Measurements from ENCODE around the gene FBXO5.
"Not testable (repeated sequence)": the region's sequence is repeated elsewhere in the genome, so short reads cannot be mapped to it uniquely, and the experiment has no call there.

Gene FBXO5

DNA sequence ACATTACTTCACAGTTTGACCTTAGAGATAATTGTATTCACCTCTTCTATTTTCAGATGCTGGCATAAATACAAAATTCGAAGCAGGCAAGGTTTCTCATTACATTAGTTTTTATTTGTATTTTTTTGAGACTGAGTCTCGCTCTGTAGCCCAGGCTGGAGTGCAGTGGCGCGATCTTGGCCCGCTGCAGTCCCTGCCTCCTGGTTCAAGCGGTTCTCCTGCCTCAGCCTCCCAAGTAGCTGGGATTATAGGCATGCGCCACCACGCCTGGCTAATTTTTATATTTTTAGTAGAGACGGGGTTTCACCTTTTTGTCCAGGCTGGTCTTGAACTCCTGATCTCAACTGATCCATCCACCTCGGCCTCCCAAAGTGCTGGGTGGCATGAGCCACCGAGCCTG is 2.5 kb upstream of the FBXO5 start:
- DNase-seq = not testable (repeated sequence)

- no peak for DNase-seq
Measured at GRCh38 chr6:152984513-152984872, 1.7 kb upstream of the FBXO5 start.

DNA sequence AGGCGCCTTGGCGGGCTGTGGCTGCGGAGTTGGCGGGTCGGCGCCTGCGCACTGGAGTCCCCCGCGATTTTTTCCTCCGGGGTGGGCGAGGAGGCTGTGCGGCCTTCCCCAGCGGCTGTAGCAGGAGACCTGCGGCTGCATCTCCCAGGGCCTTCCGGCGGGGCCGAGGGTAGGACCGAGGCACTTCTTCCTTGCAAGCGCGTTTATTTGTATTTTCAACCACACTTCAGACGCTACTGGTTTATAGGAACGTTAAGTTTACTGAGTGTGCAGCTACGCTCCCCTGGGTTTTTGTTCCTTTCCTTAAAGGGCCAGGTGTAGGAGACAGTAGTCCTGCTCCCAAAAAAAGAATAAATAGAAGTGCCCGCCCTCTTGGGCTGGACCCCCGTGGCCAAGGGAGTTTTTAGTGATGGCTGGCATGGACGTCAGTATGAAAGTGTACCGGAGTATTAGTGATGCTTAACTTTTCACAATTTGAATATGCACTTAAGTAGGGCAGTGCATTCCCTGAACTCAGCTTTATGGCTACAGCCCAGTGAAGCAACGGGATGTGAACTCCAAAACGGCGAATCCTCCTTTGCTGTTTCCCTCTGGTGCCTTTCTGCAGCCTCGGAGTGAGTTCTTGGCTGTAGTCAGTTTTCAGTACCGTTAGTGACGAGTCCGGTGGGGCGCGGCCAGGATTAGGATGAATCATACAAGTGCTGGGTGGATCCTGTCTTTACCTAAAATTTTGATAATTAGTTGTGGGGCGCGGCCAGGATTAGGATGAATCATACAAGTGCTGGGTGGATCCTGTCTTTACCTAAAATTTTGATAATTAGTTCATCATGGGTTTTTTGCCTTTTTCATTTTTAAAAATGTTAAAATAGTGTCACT is 1.0 kb upstream of the FBXO5 start:
- DNase-seq = peak; percentile 21

- no peak for DNase-seq
Measured at GRCh38 chr6:152981989-152982903, 595 bp downstream of the FBXO5 start.

- DNase-seq = no peak
Measured at GRCh38 chr6:152981219-152981618, 1.6 kb downstream of the FBXO5 start.

DNA sequence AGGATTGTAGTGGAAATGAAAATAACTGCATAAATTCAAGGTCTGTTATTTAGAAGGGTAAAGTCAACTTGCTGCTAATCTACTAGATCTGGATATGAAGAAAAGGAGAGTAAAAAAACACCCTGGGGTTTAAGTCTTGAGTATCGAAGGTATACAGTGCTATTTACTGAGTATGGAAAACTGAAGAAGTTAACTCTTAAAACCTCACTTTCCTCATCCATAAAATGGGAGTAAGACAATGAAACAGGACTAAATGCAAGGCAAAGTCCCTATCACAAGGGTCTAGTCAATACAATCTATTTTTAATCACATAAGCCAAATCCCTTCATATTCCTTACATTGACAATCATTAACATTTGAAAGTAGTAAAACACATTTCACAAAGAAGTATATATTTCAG is 2.2 kb downstream of the FBXO5 start:
- DNase-seq = no peak

DNA sequence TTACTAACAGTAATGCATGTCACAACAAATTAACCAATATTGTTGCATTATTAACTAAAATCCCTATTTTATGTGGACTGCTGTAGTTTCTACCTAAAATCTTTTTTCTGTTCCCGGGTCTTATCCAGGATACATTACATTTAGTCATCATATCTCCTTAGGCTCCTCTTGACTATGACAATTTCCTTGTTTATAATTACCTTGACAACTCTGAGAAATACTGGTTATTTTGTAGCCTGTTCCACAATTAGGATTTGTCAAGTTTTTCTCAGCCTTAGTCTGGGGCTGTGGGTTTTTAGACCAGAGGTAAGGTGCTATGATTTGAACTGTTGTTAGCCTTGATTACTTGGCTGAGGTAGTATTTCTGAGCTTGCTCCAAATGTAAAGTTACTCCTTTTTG is 3.7 kb downstream of the FBXO5 start:
- DNase-seq = no peak

GRCh38 chr6:152978058-152978457 is 4.8 kb downstream of the FBXO5 start:
- DNase-seq = no peak

GRCh38 chr6:152977556-152977955 is 5.3 kb downstream of the FBXO5 start:
- no peak for DNase-seq

DNA sequence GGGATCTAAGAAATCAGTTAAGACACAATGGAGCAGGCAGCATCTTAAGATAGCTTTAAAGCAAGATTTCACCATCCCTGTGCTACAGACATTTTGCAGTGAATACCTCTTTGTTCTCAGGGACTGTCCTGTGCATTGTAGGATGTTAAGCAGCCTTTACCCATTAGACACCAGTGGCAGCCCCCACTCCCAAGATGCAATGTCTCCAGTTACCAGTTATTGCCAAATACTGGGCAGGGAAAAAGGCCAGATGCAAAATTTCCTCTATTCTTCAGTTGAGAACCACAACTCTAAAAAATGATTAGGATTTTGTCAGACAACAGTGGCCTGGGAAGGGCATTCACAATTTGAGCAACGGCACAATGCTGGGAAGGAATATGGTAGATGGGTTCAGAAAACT is 6.1 kb downstream of the FBXO5 start:
- no peak for DNase-seq

DNA sequence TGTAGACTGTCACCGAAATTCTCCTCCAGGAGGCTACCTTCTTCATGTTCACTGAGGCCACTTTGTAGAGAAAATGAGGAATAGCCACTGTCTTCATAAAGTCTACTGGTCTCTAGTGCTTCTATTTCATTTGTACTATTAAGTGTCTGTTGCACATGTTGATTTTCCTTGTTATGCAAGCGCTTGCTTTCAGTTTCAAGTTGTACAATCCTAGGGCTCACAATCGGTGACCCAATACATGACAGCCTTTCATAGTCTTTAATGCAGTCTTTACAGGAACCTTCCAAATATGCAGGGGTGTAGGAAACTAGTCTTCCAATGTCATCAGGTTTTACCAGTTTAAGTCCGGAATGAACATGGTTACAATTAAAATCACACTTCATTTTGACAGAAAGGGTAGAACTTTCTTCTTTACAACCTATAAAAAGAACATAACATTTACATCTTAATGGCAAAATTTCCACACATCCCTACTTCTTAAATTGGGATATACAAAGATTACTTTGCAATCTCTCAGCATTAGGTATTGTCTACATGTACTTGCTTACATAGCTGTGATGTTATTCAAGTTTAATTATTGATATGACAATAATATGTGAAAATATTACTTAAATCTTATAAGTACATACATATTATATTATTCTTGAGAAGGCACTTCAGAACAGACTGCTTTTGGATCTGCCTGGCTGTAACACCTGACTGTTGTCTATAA is 7.5 kb downstream of the FBXO5 start:
- DNase-seq = no peak

DNA sequence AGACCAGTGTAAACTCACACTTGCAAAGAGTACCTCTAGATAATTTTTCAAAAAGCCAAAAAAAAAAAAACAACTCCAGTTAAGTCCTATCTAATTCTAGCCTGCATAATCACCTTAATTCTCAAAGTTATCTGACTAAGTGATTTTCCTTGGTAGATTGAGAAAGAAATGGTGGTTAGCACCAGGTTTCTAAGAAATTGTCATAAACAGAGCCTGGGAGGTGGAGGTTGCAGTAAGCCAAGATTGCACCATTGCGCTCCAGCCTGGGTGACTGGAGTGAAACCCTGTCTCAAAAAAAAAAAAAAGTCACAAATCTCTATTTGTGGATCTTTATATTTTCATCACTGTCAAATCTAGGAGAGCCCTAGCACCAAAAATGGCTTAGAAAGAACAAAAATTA is 8.9 kb downstream of the FBXO5 start:
- DNase-seq = no peak

- DNase-seq = no peak
Measured at GRCh38 chr6:152969688-152970418, 13.0 kb downstream of the FBXO5 start.

DNA sequence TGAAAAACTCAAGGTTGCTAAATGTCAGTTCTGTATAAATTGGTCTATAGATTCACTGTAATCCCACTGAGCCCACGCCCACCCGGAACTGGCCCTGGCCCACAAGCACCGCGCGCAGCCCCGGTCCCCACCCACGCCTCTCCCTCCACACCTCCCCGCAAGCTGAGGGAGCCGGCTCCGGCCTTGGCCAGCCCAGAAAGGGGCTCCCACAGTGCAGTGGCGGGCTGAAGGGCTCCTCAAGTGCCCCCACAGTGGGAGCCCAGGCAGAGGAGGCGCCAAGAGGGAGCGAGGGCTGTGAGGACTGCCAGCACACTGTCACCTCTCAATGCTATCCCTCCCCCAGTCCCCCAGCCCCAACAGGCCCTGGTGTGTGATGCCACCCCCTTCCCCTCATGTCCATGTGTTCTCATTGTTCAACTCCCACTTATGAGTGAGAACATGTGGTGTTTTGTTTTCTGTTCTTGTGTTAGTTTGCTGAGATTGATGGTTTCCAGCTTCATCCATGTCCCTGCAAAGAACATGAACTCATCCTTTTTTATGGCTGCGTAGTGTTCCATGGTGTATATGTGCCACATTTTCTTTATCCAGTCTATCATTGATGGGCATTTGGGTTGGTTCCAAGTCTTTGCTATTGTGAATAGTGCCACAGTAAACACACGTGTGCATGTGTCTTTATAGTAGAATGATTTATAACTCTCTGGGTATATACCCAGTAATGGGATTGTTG is 16.5 kb downstream of the FBXO5 start:
- DNase-seq = not testable (repeated sequence)

GRCh38 chr6:152959333-152959732 is 23.5 kb downstream of the FBXO5 start:
- DNase-seq = no peak

DNA sequence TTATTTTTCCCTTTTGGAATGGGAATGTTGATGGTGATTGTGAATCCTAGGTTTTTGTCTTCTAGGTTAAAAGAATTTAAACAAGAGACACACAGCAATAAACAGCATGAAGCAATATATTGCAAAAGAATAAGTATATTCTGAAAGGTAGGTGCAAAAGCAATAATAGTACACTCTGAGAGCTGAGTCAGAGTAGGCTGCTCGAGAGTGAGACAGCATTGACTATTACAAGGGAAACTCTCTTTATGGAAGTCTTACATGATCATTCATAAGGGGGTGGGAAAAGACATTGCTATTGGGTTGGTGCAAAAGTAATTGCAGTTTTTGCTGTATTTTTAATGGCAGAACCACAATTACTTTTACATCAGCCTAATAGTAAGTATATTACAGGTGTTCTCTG is 25.0 kb downstream of the FBXO5 start:
- DNase-seq = no peak

GRCh38 chr6:152954443-152954842 is 28.4 kb downstream of the FBXO5 start:
- DNase-seq = no peak

- DNase-seq = no peak
Measured at GRCh38 chr6:152952866-152953509, 29.9 kb downstream of the FBXO5 start.

- no peak for DNase-seq
Measured at GRCh38 chr6:152952045-152952444, 30.8 kb downstream of the FBXO5 start.

DNA sequence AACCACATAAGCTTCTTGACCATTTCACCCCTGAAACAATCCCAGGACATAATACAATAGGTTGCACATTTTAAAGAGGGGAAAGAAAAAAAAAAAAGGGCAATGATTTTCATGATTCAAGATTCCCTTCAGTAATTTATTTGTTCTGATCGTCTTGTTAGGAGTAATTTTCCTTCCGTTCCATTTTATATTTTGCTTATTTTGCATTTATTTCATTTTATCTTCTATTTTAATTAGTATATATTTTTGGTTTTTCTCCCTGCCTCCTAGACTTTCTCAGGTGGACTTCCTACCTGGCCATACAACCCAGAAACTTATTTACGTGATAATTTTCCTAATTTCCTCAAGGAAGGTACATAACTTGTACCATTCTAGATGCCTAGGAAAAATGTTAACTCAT is 32.6 kb downstream of the FBXO5 start:
- DNase-seq = no peak

DNA sequence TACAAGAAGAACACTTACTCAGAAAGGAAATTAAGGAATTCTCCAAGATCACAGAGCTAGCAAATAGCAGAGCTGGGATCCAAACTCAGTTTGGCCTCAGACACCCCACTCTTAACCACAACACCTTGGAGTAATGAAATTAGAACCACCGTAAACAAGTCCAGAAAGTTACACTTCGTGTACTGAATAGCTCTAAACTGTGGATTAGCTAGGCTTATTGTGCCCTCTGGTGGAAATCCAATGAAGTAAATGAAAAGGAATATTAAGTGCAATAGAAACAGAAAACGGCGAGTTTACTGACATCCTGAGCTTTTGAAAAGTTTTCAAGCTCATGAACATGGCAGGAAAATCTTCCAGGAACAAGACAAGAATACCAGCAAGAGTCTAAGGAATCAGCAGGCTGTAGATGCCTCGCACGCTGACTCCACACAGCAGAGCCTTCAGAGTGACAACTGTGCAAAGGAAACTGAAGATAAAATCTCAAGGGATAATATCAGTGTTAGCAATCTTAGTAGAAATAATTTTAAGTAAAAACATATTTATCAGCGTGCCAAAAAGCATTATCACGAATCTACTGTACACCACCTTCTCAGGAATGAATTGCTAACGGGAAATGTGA is 34.6 kb downstream of the FBXO5 start:
- DNase-seq = no peak

All from GOT3 (cell line).